Adrenal gland (tissue), 12 donors: ENCODE data around the gene ORC2. TPM values are rescaled to one million over a fixed set of nuclear protein-coding genes. Genes with fewer than 3 reads are reported as not detected.

ENCODE experiments used
- DNase-seq, 7 donors: peaks; one replicate each; pipeline ENCODE4 v3.0.0-alpha.2; 2019 to 2020
- H3K27ac ChIP-seq, 5 donors: fragments of 200-600 bp; sonication (generic) in 4 of 5; 1 replicate in 3 of 5; 2 replicates in 2 of 5; pipeline versions ENCODE4 v1.5.1 to v1.8.0; 2016 to 2020; ENCODE audit warnings: mild to moderate bottlenecking in 1 of 5
- H3K27me3 ChIP-seq: fragments of 200-600 bp; 2 replicates; pipeline ENCODE4 v1.8.0; 2021
- H3K36me3 ChIP-seq, 2 donors: fragments of 200-600 bp; replicated peaks in 1 of 2; 1 replicate in 1 of 2; 2 replicates in 1 of 2; pipeline versions ENCODE4 v1.5.1 to v1.8.0; 2018 to 2022
- H3K4me1 ChIP-seq, 2 donors: fragments of 200-600 bp; replicated peaks in 1 of 2; 1 replicate in 1 of 2; 2 replicates in 1 of 2; pipeline versions ENCODE4 v1.5.1 to v1.8.0; 2018 to 2021
- H3K4me3 ChIP-seq, 4 donors: fragments of 200-600 bp; sonication (generic) in 3 of 4; one replicate each; pipeline ENCODE4 v1.5.1; 2016 to 2018
- H3K9me3 ChIP-seq, 3 donors: fragments of 200-600 bp; sonication (generic) in 1 of 3; replicated peaks in 1 of 3; 1 replicate in 2 of 3; 2 replicates in 1 of 3; pipeline versions ENCODE4 v1.5.1 to v1.8.0; 2016 to 2021
- POLR2A ChIP-seq, 2 donors: fragments of 450-650 bp; IDR thresholded peaks; one replicate each; pipeline ENCODE4 v1.6.1; 2017; ENCODE audit warnings: antibody characterized with exemption in 2 of 2, mild to moderate bottlenecking in 2 of 2, moderate library complexity in 1 of 2
- WGBS, 4 donors: extraction: QIAGEN DNeasy Blood & Tissue Kit in 2 of 4; methylation state at CpG; one replicate each; pipeline versions ENCODE4 v1.1.5 to v1.1.7; 2013 to 2017; 5-methylcytosine and 5-hydroxymethylcytosine counted together
- intact Hi-C, 2 donors: fragments of 100-400 bp; cut with DNase I; formaldehyde crosslinking; loops; one replicate each; pipeline versions ENCODE4 v1.14.1 to v1.15.0; 2022 to 2023
- polyA plus RNA-seq, 3 donors: library from polyadenylated mRNA; stranded (reverse); fragments of 200-250 nt in 2 of 3; fragments of 350-450 nt in 1 of 3; fragmentation: Illumina TruSeq in 1 of 3; extraction: RNeasy Lipid Tissue Mini Kit (QIAGEN cat#74804) in 1 of 3; gene quantifications; one replicate each; pipeline ENCODE4 v1.2.3, GENCODE V29; 2013 to 2014
- small RNA-seq, 2 donors: library from RNA; depleted of rRNA; stranded (forward); fragments of <200 nt; gene quantifications; one replicate each; pipeline ENCODE3, GENCODE V24; 2016
- total RNA-seq, 9 donors: library from RNA; depleted of rRNA in 4 of 9; stranded (reverse); fragments of >200 nt in 4 of 9; fragments of 120-200 nt in 1 of 9; fragmentation: NEBNext Ultra II Directional in 1 of 9; extraction: Animal tissue kit (Norgen Biotek cat#: 25700) in 1 of 9; gene quantifications; one replicate each; pipeline versions ENCODE4 v1.1.0 to v1.2.4, GENCODE V29; 2013 to 2023
- TF ChIP-seq, protein P1 (sequence below), 6 experiments: fragments of 450-650 bp in 4 of 6; fragments of 200-600 bp in 2 of 6; sonication (generic) in 1 of 6; IDR thresholded peaks; 1 replicate in 5 of 6; 2 replicates in 1 of 6; pipeline versions ENCODE4 v1.5.1 to v1.8.0; 2016 to 2021; ENCODE audit warnings: antibody characterized with exemption in 6 of 6, mild to moderate bottlenecking in 2 of 6, moderate library complexity in 1 of 6
- donor health status: healthy with polysubstance abuse.
- donor health status: Bipolar disorder and iron deficiency.
- donor health status: DM: yes; HTN: yes; CAD: no.
- donor health status: DM: no; HTN: no; CAD: no.
- donor health status: DM: no; HTN: no; CAD: no.
- donor health status: DM: yes; HTN: yes; CAD: no.

Gene ORC2
- total and polyA plus RNA-seq, 12 donors = 5.0 to 30.7 (median 19.0) TPM

DNA sequence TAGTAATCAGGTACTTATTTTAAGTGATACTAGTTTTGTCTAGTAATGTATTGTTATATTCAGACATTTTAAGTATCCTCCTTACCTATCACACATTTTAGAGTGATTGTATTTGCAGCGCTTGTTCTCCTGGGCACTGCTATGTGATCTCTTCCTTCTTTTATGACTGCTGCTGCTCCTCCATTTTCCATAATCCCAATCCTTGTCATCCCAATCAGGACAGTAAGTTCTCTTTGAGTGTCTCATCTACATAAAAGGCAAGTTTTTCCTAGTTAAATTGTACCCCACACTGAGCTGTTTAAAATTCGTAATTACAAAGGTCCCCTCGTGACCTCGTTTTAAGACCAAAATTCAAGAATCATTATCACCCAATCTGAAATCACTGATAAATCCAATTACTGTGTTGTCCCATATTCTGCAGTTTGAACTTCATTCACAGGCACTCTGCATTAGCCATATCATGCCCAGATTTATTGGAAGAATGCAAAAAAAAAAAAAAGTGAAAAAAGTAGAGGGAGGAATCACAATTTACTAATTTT, 101.8 kb downstream of the ORC2 start:
- H3K27ac ChIP-seq = peak overlapping the region in 4 of 5 donors; percentile 99 to 100 (median 100)
- DNase-seq = no peak
- H3K36me3 ChIP-seq = peaks cover 0 to 32% of the 10 kb centered on the region in 2 donors
- TF ChIP-seq, protein P1, sequence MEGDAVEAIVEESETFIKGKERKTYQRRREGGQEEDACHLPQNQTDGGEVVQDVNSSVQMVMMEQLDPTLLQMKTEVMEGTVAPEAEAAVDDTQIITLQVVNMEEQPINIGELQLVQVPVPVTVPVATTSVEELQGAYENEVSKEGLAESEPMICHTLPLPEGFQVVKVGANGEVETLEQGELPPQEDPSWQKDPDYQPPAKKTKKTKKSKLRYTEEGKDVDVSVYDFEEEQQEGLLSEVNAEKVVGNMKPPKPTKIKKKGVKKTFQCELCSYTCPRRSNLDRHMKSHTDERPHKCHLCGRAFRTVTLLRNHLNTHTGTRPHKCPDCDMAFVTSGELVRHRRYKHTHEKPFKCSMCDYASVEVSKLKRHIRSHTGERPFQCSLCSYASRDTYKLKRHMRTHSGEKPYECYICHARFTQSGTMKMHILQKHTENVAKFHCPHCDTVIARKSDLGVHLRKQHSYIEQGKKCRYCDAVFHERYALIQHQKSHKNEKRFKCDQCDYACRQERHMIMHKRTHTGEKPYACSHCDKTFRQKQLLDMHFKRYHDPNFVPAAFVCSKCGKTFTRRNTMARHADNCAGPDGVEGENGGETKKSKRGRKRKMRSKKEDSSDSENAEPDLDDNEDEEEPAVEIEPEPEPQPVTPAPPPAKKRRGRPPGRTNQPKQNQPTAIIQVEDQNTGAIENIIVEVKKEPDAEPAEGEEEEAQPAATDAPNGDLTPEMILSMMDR (IDR thresholded peaks at IDR 0.05) = no peak
- TF ChIP-seq POLR2A (IDR thresholded peaks at IDR 0.05) = no peak
- no peaks in the 10 kb centered on the region for H3K9me3 ChIP-seq
- no peaks in the 10 kb centered on the region for H3K27me3 ChIP-seq
- intact Hi-C loops = loop anchor here in 1 of 2 donors (5.0 kb wide), 1 partner anchor 44 kb away; no protein-coding TSS in a partner anchor
- 0 to 9% (median 5%) methylated on average over 4 of the region's 4 CpGs for WGBS, 4 donors
- H3K4me3 ChIP-seq = peak overlapping the region in 2 of 4 donors; percentile 92 to 95
- H3K4me1 ChIP-seq = peaks cover 39 to 54% of the 10 kb centered on the region in 2 donors

DNA sequence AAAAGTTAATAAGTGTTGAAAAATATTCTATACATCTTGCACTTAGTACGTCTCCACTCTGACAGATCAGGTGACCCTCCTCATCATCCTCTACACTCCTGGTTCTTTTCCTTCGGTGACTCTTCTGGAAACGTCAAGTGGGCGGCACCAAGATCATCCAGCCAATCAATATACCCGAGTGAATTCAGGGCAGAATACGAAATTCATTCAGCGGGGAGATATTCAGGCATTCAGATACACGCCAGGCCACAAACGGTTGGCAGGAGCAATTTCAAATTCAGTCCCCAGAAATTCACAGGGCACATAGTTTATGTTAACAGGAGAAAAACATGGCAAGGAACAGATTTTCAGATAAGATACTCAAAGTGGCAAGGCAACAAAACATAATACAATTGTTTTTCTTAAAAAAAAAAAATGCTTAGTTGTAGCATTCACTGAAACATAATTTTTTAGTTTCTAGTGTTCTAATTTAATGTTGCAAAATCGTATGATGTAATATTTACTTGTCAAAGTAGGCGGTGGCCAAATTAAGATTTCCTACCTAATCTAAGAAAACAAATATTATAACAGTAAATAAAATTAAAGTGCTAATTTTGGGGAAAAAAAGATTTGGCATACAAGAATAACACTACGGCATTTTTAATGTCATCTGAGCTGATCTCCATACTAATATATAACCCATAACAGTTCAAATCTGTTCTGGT, 103.2 kb downstream of the ORC2 start:
- DNase-seq = peak; percentile 61 to 87 (median 71)
- H3K9me3 ChIP-seq = no peaks in the 10 kb centered on the region
- TF ChIP-seq, protein P1 (IDR thresholded peaks at IDR 0.05) = no peak
- TF ChIP-seq POLR2A (IDR thresholded peaks at IDR 0.05) = peak; percentile 63 to 85
- intact Hi-C loops = loop anchor here in 1 of 2 donors (5.0 kb wide), 1 partner anchor 43 kb away; no protein-coding TSS in a partner anchor
- H3K27me3 ChIP-seq = no peaks in the 10 kb centered on the region
- peak overlapping the region in 1 of 4 donors; percentile 95 for H3K4me3 ChIP-seq
- H3K36me3 ChIP-seq = peaks cover 0 to 47% of the 10 kb centered on the region in 2 donors
- WGBS, 4 donors = 14 to 20% (median 18%) methylated on average over 12 of the region's 12 CpGs
- H3K4me1 ChIP-seq = peaks cover 39 to 49% of the 10 kb centered on the region in 2 donors
- peak overlapping the region in 4 of 5 donors; percentile 23 to 100 (median 64) for H3K27ac ChIP-seq

Small RNA genes within 50 kb of the gene (small RNA-seq; reads per million reads assigned to genes)
- 0 reads per million in 2 donors for gene RF00019
- gene RNU6-312P = 0 reads per million in 2 donors
- gene RNU6-762P = 0 reads per million in 2 donors

Other genes starting within 250 kb of the ORC2 start
- gene BZW1, start 151.8 kb downstream of the ORC2 start, total RNA-seq = 100 to 1,000 TPM in 8 of 9 donors, 10 to 100 TPM in 1; 98.6 to 631 (median 218) TPM
- gene BZW1, start 151.8 kb downstream of the ORC2 start, polyA plus RNA-seq = 100 to 1,000 TPM in 1 of 3 donors, 10 to 100 TPM in 2; 28.4 to 511 (median 30.2) TPM
- gene CLK1, start 99.0 kb downstream of the ORC2 start, total RNA-seq = 100 to 1,000 TPM in 3 of 9 donors, 10 to 100 TPM in 6; 34.4 to 151 (median 81.6) TPM
- gene CLK1, start 99.0 kb downstream of the ORC2 start, polyA plus RNA-seq = 1,000 to 10,000 TPM in 1 of 3 donors, 100 to 1,000 TPM in 1, 10 to 100 TPM in 1; 77.2 to 2,325 (median 626) TPM
- 100 to 1,000 TPM in 1 of 9 donors, 10 to 100 TPM in 8; 13.2 to 186 (median 30.9) TPM for gene PPIL3, start 74.6 kb downstream of the ORC2 start, total RNA-seq
- 10 to 100 TPM; 32.3 to 53.3 (median 34.0) TPM for gene PPIL3, start 74.6 kb downstream of the ORC2 start, polyA plus RNA-seq
- 10 to 100 TPM; 10.1 to 45.8 (median 24.8) TPM for gene NIF3L1, start 74.3 kb downstream of the ORC2 start, total RNA-seq
- 10 to 100 TPM; 15.8 to 60.1 (median 17.0) TPM for gene NIF3L1, start 74.3 kb downstream of the ORC2 start, polyA plus RNA-seq
- 10 to 100 TPM in 6 of 9 donors, 1 to 10 TPM in 3; 5.8 to 36.6 (median 22.2) TPM for gene HYCC2, start 108.0 kb upstream of the ORC2 start, total RNA-seq
- gene HYCC2, start 108.0 kb upstream of the ORC2 start, polyA plus RNA-seq = 10 to 100 TPM in 1 of 3 donors, 1 to 10 TPM in 2; 3.9 to 11.7 (median 8.7) TPM
- gene NDUFB3, start 108.3 kb upstream of the ORC2 start, total RNA-seq = 100 to 1,000 TPM in 5 of 9 donors, 10 to 100 TPM in 4; 34.5 to 193 (median 102) TPM
- 100 to 1,000 TPM in 1 of 3 donors, 10 to 100 TPM in 2; 55.6 to 189 (median 91.8) TPM for gene NDUFB3, start 108.3 kb upstream of the ORC2 start, polyA plus RNA-seq
- gene CFLAR, start 152.5 kb upstream of the ORC2 start, total RNA-seq = 100 to 1,000 TPM in 5 of 9 donors, 10 to 100 TPM in 4; 62.8 to 267 (median 119) TPM
- gene CFLAR, start 152.5 kb upstream of the ORC2 start, polyA plus RNA-seq = 10 to 100 TPM; 47.1 to 90.7 (median 53.6) TPM
- gene CASP10, start 219.5 kb upstream of the ORC2 start, total RNA-seq = 10 to 100 TPM in 1 of 9 donors, 1 to 10 TPM in 8; 3.3 to 12.8 (median 5.4) TPM
- gene CASP10, start 219.5 kb upstream of the ORC2 start, polyA plus RNA-seq = 1 to 10 TPM; 2.5 to 4.7 (median 2.5) TPM